IgD-negative memory B cell (primary cell): ENCODE data around the gene LMNTD2. TPM values are rescaled to one million over a fixed set of nuclear protein-coding genes. Genes with fewer than 3 reads are reported as not detected.
"Not testable (repeated sequence)": the region's sequence is repeated elsewhere in the genome, so short reads cannot be mapped to it uniquely, and the experiment has no call there.

Experiments used
- H3K27ac Mint-ChIP-seq, 3 donors: one replicate each; pipeline ENCODE4 v1.8.0; 2020 to 2022; ENCODE audit warnings: mild to moderate bottlenecking in 3 of 3, mixed read lengths in 3 of 3, moderate library complexity in 1 of 3
- H3K27me3 Mint-ChIP-seq: one replicate; pipeline ENCODE4 v1.8.0; 2021; ENCODE audit warnings: mixed read lengths
- H3K36me3 Mint-ChIP-seq: one replicate; pipeline ENCODE4 v1.8.0; 2020; ENCODE audit warnings: mild to moderate bottlenecking, mixed read lengths
- H3K4me1 Mint-ChIP-seq, 3 donors: one replicate each; pipeline ENCODE4 v1.8.0; 2020 to 2022; ENCODE audit warnings: mixed read lengths in 3 of 3, mild to moderate bottlenecking in 1 of 3
- H3K4me3 Mint-ChIP-seq, 4 donors: one replicate each; pipeline ENCODE4 v1.8.0; 2020 to 2022; ENCODE audit warnings: mild to moderate bottlenecking in 4 of 4, mixed read lengths in 4 of 4, moderate library complexity in 3 of 4
- H3K9me3 Mint-ChIP-seq, 3 donors: one replicate each; pipeline ENCODE4 v1.8.0; 2020 to 2021; ENCODE audit warnings: mixed read lengths in 3 of 3, mild to moderate bottlenecking in 1 of 3
- polyA plus RNA-seq: library from polyadenylated mRNA; unstranded; fragments of 300-500 nt; fragmentation: Illumina TruSeq; gene quantifications from one replicate; pipeline ENCODE4 v1.2.3, GENCODE V29; 2021

Gene LMNTD2
- polyA plus RNA-seq, 1 donor from 2014 or later: 3.8 TPM

DNA sequence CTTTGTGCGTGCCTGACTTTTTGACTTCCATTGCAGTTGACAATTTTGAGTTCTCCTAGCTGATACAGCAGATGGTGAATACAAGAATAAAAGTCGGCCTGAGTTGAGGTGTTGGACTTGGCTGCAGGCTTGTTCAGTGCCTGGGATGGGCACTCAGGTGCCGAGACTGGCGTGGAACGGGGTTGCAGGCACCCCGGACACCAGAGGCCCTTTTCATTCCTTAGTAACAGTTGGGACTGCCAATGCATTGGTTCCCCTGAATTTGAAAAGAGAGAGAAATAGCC, 17.0 kb upstream of the LMNTD2 start:
- Mint-ChIP-seq H3K27me3 (peaks cover 13% of the 10 kb centered on the region), H3K4me1 (peaks cover 20 to 33% (median 25%) of the 10 kb centered on the region in 3 donors), H3K36me3 (no peaks in the 10 kb centered on the region), H3K4me3 (peak overlapping the region; percentile 84 to 94 (median 90)), H3K9me3 (peaks cover 0 to 2% (median 0%) of the 10 kb centered on the region in 3 donors), H3K27ac (peak overlapping the region in 2 of 3 donors; percentile 42 to 67)

DNA sequence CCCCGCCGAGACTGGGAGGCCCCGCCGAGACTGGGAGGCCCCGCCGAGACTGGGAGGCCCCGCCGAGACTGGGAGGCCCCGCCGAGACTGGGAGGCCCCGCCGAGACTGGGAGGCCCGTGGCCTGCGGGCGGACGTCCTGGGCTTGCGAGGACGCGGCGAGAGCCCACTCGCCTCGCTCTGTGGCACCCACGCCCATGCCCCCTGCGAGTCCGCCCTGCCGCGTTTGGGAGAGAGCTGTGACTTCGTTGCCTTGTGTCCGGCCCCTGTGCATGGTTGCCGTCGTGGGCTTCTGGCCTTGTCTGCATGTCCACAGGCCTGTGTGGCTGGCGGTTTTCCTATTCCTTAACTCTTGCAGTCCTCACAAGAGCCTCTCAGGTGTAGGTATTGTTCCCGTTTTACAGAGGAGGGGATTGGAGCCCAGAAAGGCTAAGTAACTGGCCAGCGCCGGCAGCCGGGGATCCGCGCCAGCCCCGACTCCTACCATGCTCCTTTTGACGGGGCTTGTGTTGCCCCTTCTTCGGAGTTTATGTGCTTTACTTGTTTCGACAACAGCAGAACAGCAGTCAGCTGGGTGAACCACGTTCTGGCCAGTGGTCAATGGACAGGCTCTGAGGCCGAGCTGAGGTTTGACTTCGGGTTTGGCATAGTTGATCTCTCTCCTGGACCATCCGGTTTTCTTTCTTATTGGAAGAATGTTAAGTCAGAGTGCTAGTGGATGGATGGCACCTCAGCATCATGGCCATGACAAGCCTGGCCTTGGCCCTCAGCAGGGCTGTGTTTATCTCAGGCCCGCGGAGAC, 16.5 kb upstream of the LMNTD2 start:
- H3K27ac Mint-ChIP-seq: peak overlapping the region in 2 of 3 donors; percentile 42 to 67
- peaks cover 13% of the 10 kb centered on the region for H3K27me3 Mint-ChIP-seq
- H3K4me3 Mint-ChIP-seq: peak overlapping the region; percentile 84 to 94 (median 90)

GRCh38 chr11:575996-576768, 15.6 kb upstream of the LMNTD2 start, which contains the start of gene PHRF1:
Gene PHRF1 (plus strand): TSS chr11:576470. CDS start chr11:581513, 5,043 bp downstream.
- H3K27me3 Mint-ChIP-seq: peaks cover 13% of the 10 kb centered on the region
- H3K27ac Mint-ChIP-seq: peak within 1 kb of the TSS; percentile 92 to 99 (median 99)
- peaks cover 20 to 30% (median 23%) of the 10 kb centered on the region in 3 donors for H3K4me1 Mint-ChIP-seq
- H3K4me3 Mint-ChIP-seq: peak within 1 kb of the TSS; percentile 94 to 99 (median 97)
- no peaks in the 10 kb centered on the region for H3K36me3 Mint-ChIP-seq
- peaks cover 0 to 2% (median 0%) of the 10 kb centered on the region in 3 donors for H3K9me3 Mint-ChIP-seq

More for the DNA sequence above, 16.5 kb upstream of the LMNTD2 start:
- H3K9me3 Mint-ChIP-seq: peaks cover 0 to 2% (median 0%) of the 10 kb centered on the region in 3 donors
- H3K36me3 Mint-ChIP-seq: no peaks in the 10 kb centered on the region
- peaks cover 20 to 33% (median 25%) of the 10 kb centered on the region in 3 donors for H3K4me1 Mint-ChIP-seq

- peaks cover 20 to 28% (median 21%) of the 10 kb centered on the region in 3 donors for H3K4me1 Mint-ChIP-seq
- peak overlapping the region; percentile 82 to 94 (median 93) for H3K4me3 Mint-ChIP-seq
- H3K27ac Mint-ChIP-seq: peak overlapping the region; percentile 81 to 92 (median 90)
- no peaks in the 10 kb centered on the region for H3K36me3 Mint-ChIP-seq
- peaks cover 0 to 2% (median 0%) of the 10 kb centered on the region in 3 donors for H3K9me3 Mint-ChIP-seq
- H3K27me3 Mint-ChIP-seq: peaks cover 13% of the 10 kb centered on the region
These were observed 14.9 kb upstream of the LMNTD2 start for GRCh38 chr11:575313-575995.

GRCh38 chr11:574632-575312, 14.2 kb upstream of the LMNTD2 start:
- H3K27ac Mint-ChIP-seq: peak overlapping the region; percentile 81 to 90 (median 86)

GRCh38 chr11:574031-574570, 13.6 kb upstream of the LMNTD2 start:
- H3K4me1 Mint-ChIP-seq: peaks cover 11 to 18% (median 16%) of the 10 kb centered on the region in 3 donors
- not testable (repeated sequence) for H3K9me3 Mint-ChIP-seq, H3K36me3 Mint-ChIP-seq
- peaks cover 13% of the 10 kb centered on the region for H3K27me3 Mint-ChIP-seq
- peak overlapping the region in 3 of 4 donors; percentile 39 to 88 (median 82) for H3K4me3 Mint-ChIP-seq
- H3K27ac Mint-ChIP-seq: peak overlapping the region in 1 of 3 donors; percentile 86

More at GRCh38 chr11:574632-575312, 14.2 kb upstream of the LMNTD2 start:
- H3K36me3 Mint-ChIP-seq: no peaks in the 10 kb centered on the region
- peak overlapping the region; percentile 82 to 94 (median 91) for H3K4me3 Mint-ChIP-seq
- peaks cover 16 to 24% (median 21%) of the 10 kb centered on the region in 3 donors for H3K4me1 Mint-ChIP-seq
- peaks cover 0 to 2% (median 0%) of the 10 kb centered on the region in 3 donors for H3K9me3 Mint-ChIP-seq
- H3K27me3 Mint-ChIP-seq: peaks cover 13% of the 10 kb centered on the region

DNA sequence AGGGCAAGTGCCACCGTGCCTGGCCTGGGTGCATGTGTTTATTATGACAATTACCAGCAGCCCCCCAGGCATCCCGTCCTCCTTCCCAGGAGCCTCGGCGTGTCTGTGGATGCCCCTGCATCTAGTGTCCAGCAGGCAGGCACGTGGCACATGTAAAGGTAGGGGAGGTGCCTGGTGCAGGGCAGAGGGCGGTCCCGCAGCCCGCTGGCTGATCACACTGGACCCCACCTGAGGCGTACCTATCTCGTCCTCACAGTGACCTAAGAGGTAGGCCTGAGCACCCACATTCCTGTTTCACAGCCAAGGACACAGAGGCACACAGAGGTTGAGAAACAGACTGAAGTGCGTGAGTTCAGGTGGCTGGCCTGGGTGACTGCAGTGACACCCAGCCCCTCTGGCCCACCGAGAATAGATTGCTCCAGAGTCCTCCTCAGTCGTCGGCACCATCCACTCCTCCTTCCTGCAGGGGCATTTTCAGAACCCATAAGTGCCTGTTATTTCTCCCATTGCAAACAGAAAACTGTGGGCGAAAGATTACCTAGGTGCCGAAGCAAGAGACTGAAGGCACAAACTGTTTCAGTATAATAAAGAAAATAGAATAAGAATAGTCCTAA, 12.7 kb upstream of the LMNTD2 start:
- Mint-ChIP-seq H3K27ac (peak overlapping the region in 1 of 3 donors; percentile 86), H3K27me3 (peaks cover 13% of the 10 kb centered on the region), H3K9me3 (peaks cover 0 to 2% (median 0%) of the 10 kb centered on the region in 3 donors), H3K36me3 (no peaks in the 10 kb centered on the region), H3K4me1 (peaks cover 11 to 14% (median 14%) of the 10 kb centered on the region in 3 donors), H3K4me3 (peak overlapping the region in 1 of 4 donors; percentile 52)

DNA sequence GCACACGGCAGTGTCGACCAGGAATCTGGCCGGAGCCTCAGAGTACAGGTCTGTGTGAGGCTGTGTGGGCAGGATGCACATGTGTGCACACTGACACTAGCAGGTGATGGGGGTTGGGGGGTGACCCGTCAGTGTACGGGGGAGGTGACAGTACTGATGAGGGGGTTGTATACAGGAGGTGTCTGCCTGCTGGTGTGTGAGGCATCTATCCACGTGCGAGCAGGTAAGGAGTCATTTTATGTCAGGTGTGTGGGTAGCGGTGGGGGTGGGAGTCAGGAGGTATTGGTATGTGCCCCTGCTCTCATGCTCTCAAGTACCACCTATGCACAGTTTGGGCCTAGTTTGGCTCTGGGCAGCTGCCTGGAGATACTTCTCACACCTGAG, 11.3 kb upstream of the LMNTD2 start:
- no peaks in the 10 kb centered on the region for H3K36me3 Mint-ChIP-seq
- peaks cover 0 to 2% (median 0%) of the 10 kb centered on the region in 3 donors for H3K9me3 Mint-ChIP-seq
- peak overlapping the region in 1 of 3 donors; percentile 5 for H3K27ac Mint-ChIP-seq
- peaks cover 13% of the 10 kb centered on the region for H3K27me3 Mint-ChIP-seq
- no peak overlapping the region for H3K4me3 Mint-ChIP-seq
- H3K4me1 Mint-ChIP-seq: peaks cover 5 to 7% (median 7%) of the 10 kb centered on the region in 3 donors

DNA sequence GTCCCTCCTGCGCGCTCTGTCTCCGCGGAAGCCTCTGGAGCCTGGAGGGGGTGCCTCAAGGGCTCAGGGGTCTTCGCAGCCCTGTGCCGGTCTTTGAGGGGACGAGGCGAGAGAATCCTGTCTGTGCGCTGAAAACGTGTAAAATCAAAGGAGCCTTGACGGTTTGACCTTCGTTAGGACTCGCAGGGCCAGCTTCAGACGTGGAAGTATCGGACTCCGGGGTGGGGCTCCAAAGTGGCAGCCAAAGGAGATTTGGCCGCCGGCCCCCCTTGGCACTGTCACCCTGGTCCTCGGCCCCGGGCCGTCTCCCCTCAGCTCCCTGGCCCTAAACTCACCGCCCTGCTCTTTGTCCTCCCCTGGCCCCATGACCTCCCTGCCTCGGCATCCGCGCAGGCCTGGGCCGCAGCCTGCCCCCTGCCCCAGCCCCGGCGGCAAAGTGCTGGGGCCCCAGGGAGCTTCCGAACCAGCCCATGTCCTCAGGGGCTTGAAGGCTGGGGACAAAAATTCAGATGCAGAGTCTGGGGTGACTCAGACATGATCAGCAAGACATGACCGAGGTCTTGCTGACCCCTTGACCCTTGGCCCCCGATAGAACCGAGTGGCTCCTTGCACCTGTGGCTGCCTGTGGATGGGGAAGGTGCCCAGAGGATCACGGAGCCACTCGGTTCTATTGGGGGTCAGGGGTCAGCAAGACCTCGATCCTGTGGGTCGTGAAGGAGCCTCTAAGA, 8.8 kb upstream of the LMNTD2 start:
- no peaks in the 10 kb centered on the region for H3K36me3 Mint-ChIP-seq
- peaks cover 4% of the 10 kb centered on the region for H3K27me3 Mint-ChIP-seq
- peak overlapping the region; percentile 78 to 93 (median 89) for H3K4me3 Mint-ChIP-seq
- peak overlapping the region in 2 of 3 donors; percentile 63 to 87 for H3K27ac Mint-ChIP-seq
- no peaks in the 10 kb centered on the region for H3K9me3 Mint-ChIP-seq
- H3K4me1 Mint-ChIP-seq: peaks cover 0 to 3% (median 1%) of the 10 kb centered on the region in 3 donors

DNA sequence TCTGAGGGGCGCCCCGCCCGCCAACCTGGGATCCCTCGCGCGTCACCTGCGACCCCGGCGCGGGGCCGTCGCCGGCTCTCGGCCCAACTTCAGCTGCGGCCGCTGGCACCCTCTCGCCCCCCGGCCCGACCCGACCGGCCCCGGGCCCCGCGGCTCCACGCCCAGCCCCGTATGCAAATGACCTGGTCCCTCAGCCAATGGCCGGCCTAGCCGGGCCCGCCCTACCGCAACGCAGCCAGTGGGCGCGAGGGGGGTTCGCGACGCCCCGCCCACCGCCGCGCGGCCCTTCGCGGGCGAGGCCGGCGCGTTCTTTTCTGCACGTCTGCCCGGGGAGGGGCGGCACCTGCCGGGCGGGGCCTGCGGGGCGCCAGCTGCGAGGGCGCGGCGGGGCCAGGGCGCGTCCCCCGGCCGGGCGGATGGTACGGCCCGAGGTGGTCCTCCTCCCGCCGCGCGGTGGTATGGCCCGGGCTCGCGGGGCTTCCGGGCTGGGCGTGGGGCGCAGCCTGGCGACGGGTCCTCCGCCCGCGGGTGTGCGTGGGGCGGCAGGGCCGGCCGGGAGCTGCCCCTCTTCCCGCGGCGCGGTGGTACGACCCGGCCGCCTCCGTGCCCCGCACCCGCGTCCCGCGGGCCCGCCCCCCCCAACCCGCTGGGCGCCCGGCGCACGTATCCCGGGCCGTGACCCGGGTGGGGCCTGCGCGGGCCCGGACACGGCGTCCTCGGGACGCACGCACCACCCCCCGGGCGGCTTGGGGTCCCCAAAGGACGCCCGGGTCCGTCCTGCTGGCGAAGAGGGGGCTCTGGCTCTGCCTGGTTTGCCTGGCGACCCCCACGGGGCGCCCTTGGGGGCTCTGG, 8.0 kb upstream of the LMNTD2 start:
- Mint-ChIP-seq H3K4me3 (peak overlapping the region; percentile 65 to 93 (median 85)), H3K27me3 (no peaks in the 10 kb centered on the region), H3K36me3 (no peaks in the 10 kb centered on the region), H3K4me1 (peaks cover 0 to 3% (median 1%) of the 10 kb centered on the region in 3 donors), H3K9me3 (no peaks in the 10 kb centered on the region), H3K27ac (peak overlapping the region in 2 of 3 donors; percentile 63 to 81)

DNA sequence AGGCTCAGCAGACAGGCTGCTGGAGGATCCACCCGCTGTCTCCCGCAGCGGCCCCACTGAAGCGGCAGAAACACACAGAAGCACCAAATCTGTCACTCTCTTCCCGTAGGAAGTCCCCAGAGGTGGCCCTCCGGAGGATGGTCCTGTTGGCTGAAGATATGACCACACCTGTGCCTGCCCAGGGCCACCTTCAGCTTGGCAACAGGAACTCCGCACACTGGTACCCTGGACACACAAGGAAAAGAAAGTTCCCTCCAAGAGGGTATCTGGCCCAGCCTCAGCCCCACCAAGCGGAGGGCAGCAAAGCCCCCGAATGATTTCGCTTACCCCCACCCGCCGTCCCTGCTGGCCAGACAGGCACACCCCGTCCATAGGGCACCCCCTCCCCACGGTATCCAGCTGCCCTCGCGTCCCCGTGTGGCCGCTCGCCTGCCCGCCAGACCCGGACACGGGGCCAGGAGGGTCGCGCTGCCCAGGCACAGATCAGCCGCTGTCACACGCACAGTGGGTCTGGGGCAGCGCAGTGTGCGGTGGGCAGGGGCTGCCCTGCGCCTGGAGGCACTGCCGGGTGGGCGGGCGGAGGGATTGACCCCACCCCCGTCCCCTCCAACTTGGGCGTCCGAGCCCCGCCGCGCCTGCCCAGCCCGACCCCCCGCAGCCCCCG, 7.2 kb upstream of the LMNTD2 start:
- Mint-ChIP-seq H3K27me3 (no peaks in the 10 kb centered on the region), H3K9me3 (no peaks in the 10 kb centered on the region), H3K4me1 (peaks cover 0 to 3% (median 1%) of the 10 kb centered on the region in 3 donors), H3K4me3 (peak overlapping the region; percentile 69 to 92 (median 82)), H3K36me3 (no peaks in the 10 kb centered on the region), H3K27ac (peak overlapping the region in 2 of 3 donors; percentile 83 to 85)
